ENCODE results near the gene SFN.

- TF ChIP-seq, protein P1, sequence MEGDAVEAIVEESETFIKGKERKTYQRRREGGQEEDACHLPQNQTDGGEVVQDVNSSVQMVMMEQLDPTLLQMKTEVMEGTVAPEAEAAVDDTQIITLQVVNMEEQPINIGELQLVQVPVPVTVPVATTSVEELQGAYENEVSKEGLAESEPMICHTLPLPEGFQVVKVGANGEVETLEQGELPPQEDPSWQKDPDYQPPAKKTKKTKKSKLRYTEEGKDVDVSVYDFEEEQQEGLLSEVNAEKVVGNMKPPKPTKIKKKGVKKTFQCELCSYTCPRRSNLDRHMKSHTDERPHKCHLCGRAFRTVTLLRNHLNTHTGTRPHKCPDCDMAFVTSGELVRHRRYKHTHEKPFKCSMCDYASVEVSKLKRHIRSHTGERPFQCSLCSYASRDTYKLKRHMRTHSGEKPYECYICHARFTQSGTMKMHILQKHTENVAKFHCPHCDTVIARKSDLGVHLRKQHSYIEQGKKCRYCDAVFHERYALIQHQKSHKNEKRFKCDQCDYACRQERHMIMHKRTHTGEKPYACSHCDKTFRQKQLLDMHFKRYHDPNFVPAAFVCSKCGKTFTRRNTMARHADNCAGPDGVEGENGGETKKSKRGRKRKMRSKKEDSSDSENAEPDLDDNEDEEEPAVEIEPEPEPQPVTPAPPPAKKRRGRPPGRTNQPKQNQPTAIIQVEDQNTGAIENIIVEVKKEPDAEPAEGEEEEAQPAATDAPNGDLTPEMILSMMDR (IDR thresholded peaks at IDR 0.05; ENCODE audit: borderline replicate concordance, extremely low read depth, low read length, poor library complexity, severe bottlenecking), result no peak
- no peak for TF ChIP-seq EZH2 (IDR thresholded peaks at IDR 0.05; ENCODE audit: borderline replicate concordance, low read depth, low read length, severe bottlenecking)
Observed at GRCh38 chr1:26897351-26897750, 34.4 kb downstream of the SFN start.

Measured in DND-41 (cell line).